ENCODE results near the gene PEAK1. TPM values are rescaled to one million over a fixed set of nuclear protein-coding genes. Genes with fewer than 3 reads are reported as not detected.
A peak's percentile ranks its signal among the peaks of the same experiment; 100 is the strongest.

Gene PEAK1
- total RNA-seq, 2 donors from 2014 or later: 16.2 to 16.6 TPM

GRCh38 chr15:77084436-77084835 lies 335.5 kb downstream of the PEAK1 start:
- Mint-ChIP-seq H3K4me3 (no peak overlapping the region), H3K9me3 (no peaks in the 10 kb centered on the region), H3K27ac (no peak overlapping the region), H3K27me3 (no peaks in the 10 kb centered on the region), H3K36me3 (ENCODE audit: low read depth) (no peaks in the 10 kb centered on the region), H3K4me1 (peaks cover 12% of the 10 kb centered on the region)
- ATAC-seq (replicated peaks): no peak

DNA sequence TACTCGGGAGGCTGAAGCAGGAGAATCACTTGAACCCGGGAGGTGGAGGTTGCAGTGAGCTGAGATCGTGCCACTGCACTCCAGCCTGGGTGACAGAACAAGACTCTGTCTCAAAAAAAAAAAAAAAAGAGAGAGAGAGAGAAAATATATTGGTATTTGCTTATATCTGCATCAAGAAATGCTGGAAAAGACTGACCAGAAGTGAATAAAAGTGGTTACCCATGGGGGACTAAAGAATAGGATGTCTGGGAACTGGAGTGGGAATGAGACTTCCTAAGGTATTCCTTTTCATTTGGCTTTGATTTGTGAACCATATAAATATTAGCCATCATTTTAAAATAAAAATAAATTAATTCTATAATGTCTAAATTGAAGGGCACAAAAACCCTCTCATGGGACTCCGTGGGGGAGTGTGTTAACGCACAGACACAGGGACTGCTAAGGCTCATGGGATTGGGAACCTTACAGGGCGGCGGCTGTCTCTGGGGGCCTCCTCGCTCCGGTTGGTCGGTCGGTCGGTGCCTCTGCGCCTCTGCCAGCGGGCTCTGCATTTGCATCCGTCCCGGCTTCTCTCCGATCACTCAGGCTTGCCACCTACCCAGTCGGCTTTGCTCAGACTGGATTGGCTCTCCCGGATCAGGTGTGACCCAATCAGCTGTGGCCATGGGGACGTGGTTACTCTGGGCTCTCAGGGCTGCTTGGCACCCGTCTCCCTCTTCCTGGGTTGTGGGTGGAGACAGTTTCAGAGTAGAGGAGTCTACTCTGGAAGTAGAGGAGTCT lies 336.3 kb downstream of the PEAK1 start:
- Mint-ChIP-seq H3K9me3 (no peaks in the 10 kb centered on the region), H3K4me3 (peak overlapping the region; percentile 50), H3K36me3 (ENCODE audit: low read depth) (no peaks in the 10 kb centered on the region), H3K27ac (peak overlapping the region; percentile 21), H3K4me1 (peaks cover 12% of the 10 kb centered on the region), H3K27me3 (no peaks in the 10 kb centered on the region)
- ATAC-seq (replicated peaks): peak; percentile 93

DNA sequence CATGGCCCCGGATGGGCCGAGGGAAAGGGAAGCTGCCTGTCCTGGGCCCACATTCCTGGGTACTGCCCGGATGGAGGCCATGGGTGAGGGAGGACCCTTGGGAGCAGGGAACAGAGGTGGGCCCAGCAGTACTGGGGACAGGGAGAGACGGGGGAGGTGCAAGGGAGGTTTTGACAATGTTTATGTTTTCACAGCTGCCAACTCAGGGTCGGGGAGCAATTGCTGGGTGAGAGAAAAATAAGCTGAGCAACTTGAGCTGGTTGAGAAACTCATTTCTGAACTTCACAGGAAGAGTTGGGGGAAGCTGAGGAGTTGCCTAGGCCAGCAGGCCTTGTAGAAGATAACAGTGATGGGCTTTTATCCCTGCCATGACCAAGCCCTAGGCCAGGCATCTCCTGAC lies 337.9 kb downstream of the PEAK1 start:
- H3K4me3 Mint-ChIP-seq: no peak overlapping the region
- ATAC-seq (replicated peaks): no peak
- no peaks in the 10 kb centered on the region for H3K27me3 Mint-ChIP-seq
- no peaks in the 10 kb centered on the region for H3K9me3 Mint-ChIP-seq
- peaks cover 12% of the 10 kb centered on the region for H3K4me1 Mint-ChIP-seq
- H3K36me3 Mint-ChIP-seq (ENCODE audit: low read depth): no peaks in the 10 kb centered on the region
- H3K27ac Mint-ChIP-seq: no peak overlapping the region

GRCh38 chr15:77076323-77076915 lies 343.5 kb downstream of the PEAK1 start:
- no peaks in the 10 kb centered on the region for H3K36me3 Mint-ChIP-seq (ENCODE audit: low read depth)
- no peak overlapping the region for H3K27ac Mint-ChIP-seq
- no peaks in the 10 kb centered on the region for H3K4me1 Mint-ChIP-seq
- H3K4me3 Mint-ChIP-seq: no peak overlapping the region
- no peak for ATAC-seq (replicated peaks)
- H3K27me3 Mint-ChIP-seq: no peaks in the 10 kb centered on the region
- H3K9me3 Mint-ChIP-seq: no peaks in the 10 kb centered on the region

GRCh38 chr15:77075528-77075927 lies 344.4 kb downstream of the PEAK1 start:
- no peaks in the 10 kb centered on the region for H3K27me3 Mint-ChIP-seq
- no peaks in the 10 kb centered on the region for H3K4me1 Mint-ChIP-seq

GRCh38 chr15:77074350-77074749 lies 345.6 kb downstream of the PEAK1 start:
- peaks cover 6% of the 10 kb centered on the region for H3K4me1 Mint-ChIP-seq
- H3K36me3 Mint-ChIP-seq (ENCODE audit: low read depth): no peaks in the 10 kb centered on the region
- no peak overlapping the region for H3K4me3 Mint-ChIP-seq
- H3K9me3 Mint-ChIP-seq: no peaks in the 10 kb centered on the region
- H3K27me3 Mint-ChIP-seq: no peaks in the 10 kb centered on the region
- no peak overlapping the region for H3K27ac Mint-ChIP-seq
- ATAC-seq (replicated peaks): no peak

More at GRCh38 chr15:77075528-77075927, 344.4 kb downstream of the PEAK1 start:
- no peak overlapping the region for H3K27ac Mint-ChIP-seq
- H3K4me3 Mint-ChIP-seq: no peak overlapping the region
- no peaks in the 10 kb centered on the region for H3K9me3 Mint-ChIP-seq
- ATAC-seq (replicated peaks): no peak
- no peaks in the 10 kb centered on the region for H3K36me3 Mint-ChIP-seq (ENCODE audit: low read depth)

- H3K36me3 Mint-ChIP-seq (ENCODE audit: low read depth): no peaks in the 10 kb centered on the region
- H3K4me1 Mint-ChIP-seq: peaks cover 19% of the 10 kb centered on the region
- H3K4me3 Mint-ChIP-seq: peak overlapping the region; percentile 53
- no peaks in the 10 kb centered on the region for H3K27me3 Mint-ChIP-seq
- no peaks in the 10 kb centered on the region for H3K9me3 Mint-ChIP-seq
- ATAC-seq (replicated peaks): no peak
- H3K27ac Mint-ChIP-seq: peak overlapping the region; percentile 4
These were observed 348.3 kb downstream of the PEAK1 start for GRCh38 chr15:77071305-77072223.

DNA sequence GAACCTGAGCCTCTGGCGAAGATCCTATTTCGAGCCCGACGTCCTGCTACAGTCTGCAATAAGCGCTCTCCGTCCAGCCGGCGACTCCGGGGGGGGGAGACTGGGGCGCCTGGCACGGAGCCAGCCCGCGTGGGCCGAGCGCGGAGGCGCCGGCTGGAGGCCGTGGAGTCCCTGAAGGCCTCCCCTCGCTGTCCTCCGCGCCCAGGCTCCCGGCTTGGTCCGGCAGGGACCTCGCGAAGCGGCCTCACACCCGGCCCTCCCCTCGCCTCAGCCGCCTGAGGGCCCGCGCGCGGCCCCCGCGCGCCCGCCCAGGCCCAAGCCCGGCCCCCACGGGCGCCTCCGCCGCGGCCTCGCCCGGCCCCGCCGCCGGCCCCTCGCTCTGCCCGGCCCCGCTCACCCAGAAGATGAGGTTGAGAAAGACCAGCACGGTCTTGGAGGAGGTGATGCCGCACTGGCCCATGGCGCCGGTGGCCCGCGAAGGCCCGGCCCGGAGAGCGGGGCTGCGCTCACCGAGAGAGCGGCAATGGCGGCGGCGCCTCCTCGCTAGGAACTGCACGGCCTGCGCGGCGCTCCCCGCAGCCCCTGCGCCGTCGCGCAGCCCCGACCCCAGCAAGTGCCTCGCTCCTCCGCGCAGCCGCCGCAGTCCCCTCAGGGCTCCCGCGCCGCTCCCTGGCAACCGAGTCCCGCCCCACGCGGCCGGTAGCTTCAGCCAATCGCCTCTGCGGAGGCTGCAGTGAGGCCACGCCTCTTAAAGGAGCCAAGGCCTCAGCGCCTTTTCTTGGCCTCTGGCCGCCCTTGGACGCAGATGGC lies 349.2 kb downstream of the PEAK1 start, which contains the start of gene TSPAN3:
TSPAN3 (minus strand) TSS at position 615 of the 810 bp plus-strand sequence; CDS start at position 460, 155 bp downstream.
- Mint-ChIP-seq H3K9me3 (no peaks in the 10 kb centered on the region), H3K27ac (peak within 1 kb of the TSS; percentile 4), H3K4me1 (peaks cover 19% of the 10 kb centered on the region), H3K27me3 (no peaks in the 10 kb centered on the region), H3K4me3 (peak within 1 kb of the TSS; percentile 68), H3K36me3 (ENCODE audit: low read depth) (no peaks in the 10 kb centered on the region)
- peak; percentile 99 for ATAC-seq (replicated peaks)

DNA sequence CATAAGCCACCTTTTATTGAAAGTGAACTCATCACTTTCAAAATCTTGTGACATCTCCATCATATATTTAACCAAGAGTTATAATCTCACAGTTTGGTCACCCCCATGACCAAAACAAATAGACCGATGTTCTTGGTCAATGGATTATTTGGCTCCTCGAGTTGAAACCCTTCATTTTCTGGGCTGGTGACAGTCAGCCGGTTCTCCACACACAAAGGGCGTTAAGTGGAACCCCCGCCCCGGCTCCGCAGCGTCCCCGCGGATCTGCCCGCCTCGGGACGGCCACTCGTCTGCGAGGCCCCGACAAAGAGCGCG lies 349.8 kb downstream of the PEAK1 start:
- H3K27ac Mint-ChIP-seq: no peak overlapping the region
- peak overlapping the region; percentile 68 for H3K4me3 Mint-ChIP-seq
- ATAC-seq (replicated peaks): no peak
- no peaks in the 10 kb centered on the region for H3K27me3 Mint-ChIP-seq
- peaks cover 19% of the 10 kb centered on the region for H3K4me1 Mint-ChIP-seq
- H3K36me3 Mint-ChIP-seq (ENCODE audit: low read depth): no peaks in the 10 kb centered on the region
- H3K9me3 Mint-ChIP-seq: no peaks in the 10 kb centered on the region

DNA sequence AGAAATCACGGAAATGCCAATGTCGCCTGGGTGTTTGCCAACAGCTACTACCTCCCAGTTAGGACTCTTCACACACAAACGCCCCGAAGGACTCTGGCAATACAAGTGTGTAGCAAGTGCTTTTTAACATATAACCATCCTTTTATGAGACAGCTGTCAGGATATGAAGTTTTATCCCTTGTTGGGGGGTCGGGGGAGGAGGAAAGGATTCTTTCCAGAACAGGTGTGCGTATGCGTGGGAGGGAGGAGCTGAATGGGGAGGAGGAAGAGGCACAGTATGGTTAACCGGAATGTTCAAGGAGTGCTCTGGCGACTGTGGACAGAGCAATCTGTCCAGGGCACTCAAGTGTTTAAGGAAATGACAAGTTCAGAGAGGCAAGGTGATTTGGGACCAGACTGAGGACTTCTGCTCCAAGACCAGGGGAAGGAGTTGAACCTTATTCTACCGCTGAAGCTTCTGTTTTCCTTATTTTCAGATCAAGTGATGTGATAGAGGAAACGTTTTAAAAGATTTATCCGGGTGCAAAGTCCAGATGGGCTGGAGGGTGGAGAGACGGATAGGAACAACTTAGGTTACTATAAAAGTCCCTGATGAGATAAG lies 350.3 kb downstream of the PEAK1 start:
- no peaks in the 10 kb centered on the region for H3K27me3 Mint-ChIP-seq
- no peaks in the 10 kb centered on the region for H3K9me3 Mint-ChIP-seq
- peaks cover 19% of the 10 kb centered on the region for H3K4me1 Mint-ChIP-seq
- H3K27ac Mint-ChIP-seq: peak overlapping the region; percentile 34
- no peaks in the 10 kb centered on the region for H3K36me3 Mint-ChIP-seq (ENCODE audit: low read depth)
- H3K4me3 Mint-ChIP-seq: peak overlapping the region; percentile 68
- ATAC-seq (replicated peaks): no peak

DNA sequence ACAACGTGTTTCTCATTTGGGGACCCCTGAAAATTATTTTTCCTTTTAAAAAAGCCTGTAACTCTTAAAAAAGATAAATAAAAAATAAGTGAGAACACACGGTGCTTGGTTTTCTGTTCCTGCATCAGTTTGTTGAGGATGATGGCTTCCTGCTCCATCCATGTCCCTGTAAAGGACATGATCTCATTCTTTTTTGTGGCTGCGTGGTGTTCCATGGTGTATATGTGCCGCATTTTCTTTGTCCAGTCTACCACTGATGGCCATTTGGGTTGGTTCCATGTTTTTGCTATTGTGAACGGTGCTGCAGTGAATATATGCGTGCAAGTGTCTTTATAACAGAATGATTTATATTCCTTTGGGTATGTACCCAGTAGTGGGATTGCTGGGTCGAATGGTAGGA lies 351.3 kb downstream of the PEAK1 start:
- no peaks in the 10 kb centered on the region for H3K27me3 Mint-ChIP-seq
- no peaks in the 10 kb centered on the region for H3K9me3 Mint-ChIP-seq
- peaks cover 19% of the 10 kb centered on the region for H3K4me1 Mint-ChIP-seq
- H3K27ac Mint-ChIP-seq: no peak overlapping the region
- no peak for ATAC-seq (replicated peaks)
- no peak overlapping the region for H3K4me3 Mint-ChIP-seq
- no peaks in the 10 kb centered on the region for H3K36me3 Mint-ChIP-seq (ENCODE audit: low read depth)

DNA sequence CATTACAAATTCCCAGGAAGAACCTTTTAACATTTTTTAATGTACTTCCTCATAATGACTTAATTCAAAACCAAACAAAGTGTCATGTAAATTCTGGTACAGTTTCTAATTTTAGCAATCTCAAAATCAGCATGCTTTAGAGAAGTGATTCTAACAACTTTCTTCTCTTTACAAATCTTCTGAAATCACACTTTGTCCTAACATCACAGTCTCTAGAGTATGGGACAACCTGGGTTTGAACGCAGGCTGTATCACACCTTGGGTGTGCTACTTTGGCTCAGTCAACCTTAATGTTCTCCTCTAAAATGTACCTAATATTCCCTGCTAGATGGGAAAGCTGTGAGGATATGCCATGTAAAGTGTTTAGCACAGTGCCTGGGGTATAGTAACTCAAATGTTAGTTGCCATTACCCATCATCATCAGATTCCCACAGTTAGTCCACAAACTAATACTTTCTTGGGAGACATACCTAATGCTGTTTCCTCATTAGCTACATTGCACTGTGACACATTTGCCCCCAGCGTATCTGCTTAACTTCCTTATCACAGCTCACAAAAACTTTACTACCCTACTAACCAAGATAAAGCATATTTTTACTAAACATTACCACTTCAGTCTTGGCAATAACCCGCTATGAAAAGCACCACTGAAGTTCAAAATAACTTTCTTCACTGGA lies 352.1 kb downstream of the PEAK1 start:
- no peak for ATAC-seq (replicated peaks)
- Mint-ChIP-seq H3K36me3 (ENCODE audit: low read depth) (no peaks in the 10 kb centered on the region), H3K4me1 (peaks cover 19% of the 10 kb centered on the region), H3K27me3 (no peaks in the 10 kb centered on the region), H3K9me3 (no peaks in the 10 kb centered on the region), H3K4me3 (no peak overlapping the region), H3K27ac (no peak overlapping the region)

GRCh38 chr15:77066971-77067690 lies 352.8 kb downstream of the PEAK1 start:
- H3K27ac Mint-ChIP-seq: no peak overlapping the region
- H3K4me3 Mint-ChIP-seq: no peak overlapping the region
- H3K36me3 Mint-ChIP-seq (ENCODE audit: low read depth): no peaks in the 10 kb centered on the region
- peaks cover 19% of the 10 kb centered on the region for H3K4me1 Mint-ChIP-seq
- H3K27me3 Mint-ChIP-seq: no peaks in the 10 kb centered on the region
- no peaks in the 10 kb centered on the region for H3K9me3 Mint-ChIP-seq
- no peak for ATAC-seq (replicated peaks)

Measured in activated T-helper 17 cell treated with anti-CD3 and anti-CD28 coated beads, Interleukin-2, amount 50 U/mL, for 72 hours (primary cell).